ENCODE data around the gene STC2. TPM values are rescaled to one million over a fixed set of nuclear protein-coding genes. Genes with fewer than 3 reads are reported as not detected.
A peak's percentile ranks its signal among the peaks of the same experiment; 100 is the strongest.

STC2 gene
- total and polyA plus RNA-seq, 2 experiments from 2014 or later, result 27.3 to 132 TPM

DNA sequence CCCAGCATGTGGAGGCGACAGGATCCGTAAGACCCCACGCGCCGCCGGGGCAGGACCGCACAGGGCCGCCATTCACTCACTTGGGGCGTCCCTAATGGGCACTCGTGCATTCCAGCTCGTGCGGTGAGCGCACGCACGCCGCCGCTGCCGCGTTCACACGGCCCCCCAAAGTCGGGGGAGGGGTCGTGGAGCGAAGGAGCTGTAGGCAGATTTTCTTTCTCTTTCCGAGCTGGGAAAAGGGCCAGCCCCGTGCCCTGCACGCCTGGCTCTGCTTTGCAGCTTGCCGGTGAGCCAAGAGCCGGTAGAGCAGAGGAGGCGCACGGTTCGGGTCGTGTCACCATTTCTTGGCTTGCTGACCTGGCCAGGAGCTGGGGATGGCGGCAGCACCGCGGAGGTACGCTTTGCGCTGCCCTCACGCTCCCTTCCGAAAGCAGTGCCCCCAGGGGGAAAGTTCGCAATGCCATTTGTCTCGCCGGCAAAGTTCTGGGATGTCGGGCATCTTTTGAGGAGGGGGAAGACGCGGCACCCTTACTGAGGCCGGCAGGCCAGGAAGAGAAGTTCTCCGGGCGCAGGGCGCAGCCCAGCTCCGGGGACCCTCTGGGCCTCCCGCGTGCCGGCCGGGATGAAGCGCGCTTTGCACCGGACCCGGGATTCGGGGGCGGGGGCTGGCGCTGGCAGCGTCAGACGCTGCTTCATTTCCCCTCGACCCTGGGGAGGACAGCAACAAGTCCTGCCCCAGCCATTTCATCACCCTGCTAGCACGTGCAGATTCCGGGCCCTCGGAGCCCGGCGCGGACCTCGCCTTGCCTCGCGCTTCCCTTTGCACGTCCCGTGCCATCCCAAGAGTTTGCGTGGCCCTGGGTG lies 898 bp downstream of the STC2 start:
- H4K20me1 ChIP-seq (replicated peaks; ENCODE audit: insufficient read depth), result peaks cover 42% of the 10 kb centered on the region
- no peaks in the 10 kb centered on the region for H3K9me2 ChIP-seq (ENCODE audit: insufficient read depth)
- Mint-ChIP-seq H3K27me3 (ENCODE audit: insufficient read depth, low read depth, poor library complexity) (peaks cover 38% of the 10 kb centered on the region), H3K4me3 (peak overlapping the region; percentile 96), H3K36me3 (ENCODE audit: low read depth) (peaks cover 68% of the 10 kb centered on the region), H3K9me3 (peaks cover 6% of the 10 kb centered on the region), H3K4me1 (peaks cover 55% of the 10 kb centered on the region), H3K27ac (peak overlapping the region; percentile 87)
- peaks cover 8% of the 10 kb centered on the region for H3K27me3 ChIP-seq (ENCODE audit: insufficient read depth)
- TF ChIP-seq, protein P1, sequence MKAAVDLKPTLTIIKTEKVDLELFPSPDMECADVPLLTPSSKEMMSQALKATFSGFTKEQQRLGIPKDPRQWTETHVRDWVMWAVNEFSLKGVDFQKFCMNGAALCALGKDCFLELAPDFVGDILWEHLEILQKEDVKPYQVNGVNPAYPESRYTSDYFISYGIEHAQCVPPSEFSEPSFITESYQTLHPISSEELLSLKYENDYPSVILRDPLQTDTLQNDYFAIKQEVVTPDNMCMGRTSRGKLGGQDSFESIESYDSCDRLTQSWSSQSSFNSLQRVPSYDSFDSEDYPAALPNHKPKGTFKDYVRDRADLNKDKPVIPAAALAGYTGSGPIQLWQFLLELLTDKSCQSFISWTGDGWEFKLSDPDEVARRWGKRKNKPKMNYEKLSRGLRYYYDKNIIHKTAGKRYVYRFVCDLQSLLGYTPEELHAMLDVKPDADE (IDR thresholded peaks at IDR 0.05), result no peak
- TF ChIP-seq EZH2phosphoT487 (IDR thresholded peaks at IDR 0.05; ENCODE audit: unreplicated experiment) (no peak), POLR2AphosphoS5 (IDR thresholded peaks at IDR 0.05; ENCODE audit: low read depth) (no peak; the same call in 1 of the 2 replicates), JUNB (IDR thresholded peaks at IDR 0.05; ENCODE audit: unreplicated experiment) (no peak), ZNF114 (CRISPR knock-in tag; IDR thresholded peaks at IDR 0.05) (no peak), NANOG (IDR thresholded peaks at IDR 0.05; ENCODE audit: borderline replicate concordance) (no peak), CREB1 (CRISPR knock-in tag; IDR thresholded peaks at IDR 0.05; ENCODE audit: low read depth) (no peak), EZH2 (IDR thresholded peaks at IDR 0.05; ENCODE audit: low read depth, unreplicated experiment) (no peak), ZNF331 (CRISPR knock-in tag; IDR thresholded peaks at IDR 0.05; ENCODE audit: low read depth) (no peak), STAT1 (IDR thresholded peaks at IDR 0.05; ENCODE audit: unreplicated experiment) (no peak)
- TF ChIP-seq, protein P2, sequence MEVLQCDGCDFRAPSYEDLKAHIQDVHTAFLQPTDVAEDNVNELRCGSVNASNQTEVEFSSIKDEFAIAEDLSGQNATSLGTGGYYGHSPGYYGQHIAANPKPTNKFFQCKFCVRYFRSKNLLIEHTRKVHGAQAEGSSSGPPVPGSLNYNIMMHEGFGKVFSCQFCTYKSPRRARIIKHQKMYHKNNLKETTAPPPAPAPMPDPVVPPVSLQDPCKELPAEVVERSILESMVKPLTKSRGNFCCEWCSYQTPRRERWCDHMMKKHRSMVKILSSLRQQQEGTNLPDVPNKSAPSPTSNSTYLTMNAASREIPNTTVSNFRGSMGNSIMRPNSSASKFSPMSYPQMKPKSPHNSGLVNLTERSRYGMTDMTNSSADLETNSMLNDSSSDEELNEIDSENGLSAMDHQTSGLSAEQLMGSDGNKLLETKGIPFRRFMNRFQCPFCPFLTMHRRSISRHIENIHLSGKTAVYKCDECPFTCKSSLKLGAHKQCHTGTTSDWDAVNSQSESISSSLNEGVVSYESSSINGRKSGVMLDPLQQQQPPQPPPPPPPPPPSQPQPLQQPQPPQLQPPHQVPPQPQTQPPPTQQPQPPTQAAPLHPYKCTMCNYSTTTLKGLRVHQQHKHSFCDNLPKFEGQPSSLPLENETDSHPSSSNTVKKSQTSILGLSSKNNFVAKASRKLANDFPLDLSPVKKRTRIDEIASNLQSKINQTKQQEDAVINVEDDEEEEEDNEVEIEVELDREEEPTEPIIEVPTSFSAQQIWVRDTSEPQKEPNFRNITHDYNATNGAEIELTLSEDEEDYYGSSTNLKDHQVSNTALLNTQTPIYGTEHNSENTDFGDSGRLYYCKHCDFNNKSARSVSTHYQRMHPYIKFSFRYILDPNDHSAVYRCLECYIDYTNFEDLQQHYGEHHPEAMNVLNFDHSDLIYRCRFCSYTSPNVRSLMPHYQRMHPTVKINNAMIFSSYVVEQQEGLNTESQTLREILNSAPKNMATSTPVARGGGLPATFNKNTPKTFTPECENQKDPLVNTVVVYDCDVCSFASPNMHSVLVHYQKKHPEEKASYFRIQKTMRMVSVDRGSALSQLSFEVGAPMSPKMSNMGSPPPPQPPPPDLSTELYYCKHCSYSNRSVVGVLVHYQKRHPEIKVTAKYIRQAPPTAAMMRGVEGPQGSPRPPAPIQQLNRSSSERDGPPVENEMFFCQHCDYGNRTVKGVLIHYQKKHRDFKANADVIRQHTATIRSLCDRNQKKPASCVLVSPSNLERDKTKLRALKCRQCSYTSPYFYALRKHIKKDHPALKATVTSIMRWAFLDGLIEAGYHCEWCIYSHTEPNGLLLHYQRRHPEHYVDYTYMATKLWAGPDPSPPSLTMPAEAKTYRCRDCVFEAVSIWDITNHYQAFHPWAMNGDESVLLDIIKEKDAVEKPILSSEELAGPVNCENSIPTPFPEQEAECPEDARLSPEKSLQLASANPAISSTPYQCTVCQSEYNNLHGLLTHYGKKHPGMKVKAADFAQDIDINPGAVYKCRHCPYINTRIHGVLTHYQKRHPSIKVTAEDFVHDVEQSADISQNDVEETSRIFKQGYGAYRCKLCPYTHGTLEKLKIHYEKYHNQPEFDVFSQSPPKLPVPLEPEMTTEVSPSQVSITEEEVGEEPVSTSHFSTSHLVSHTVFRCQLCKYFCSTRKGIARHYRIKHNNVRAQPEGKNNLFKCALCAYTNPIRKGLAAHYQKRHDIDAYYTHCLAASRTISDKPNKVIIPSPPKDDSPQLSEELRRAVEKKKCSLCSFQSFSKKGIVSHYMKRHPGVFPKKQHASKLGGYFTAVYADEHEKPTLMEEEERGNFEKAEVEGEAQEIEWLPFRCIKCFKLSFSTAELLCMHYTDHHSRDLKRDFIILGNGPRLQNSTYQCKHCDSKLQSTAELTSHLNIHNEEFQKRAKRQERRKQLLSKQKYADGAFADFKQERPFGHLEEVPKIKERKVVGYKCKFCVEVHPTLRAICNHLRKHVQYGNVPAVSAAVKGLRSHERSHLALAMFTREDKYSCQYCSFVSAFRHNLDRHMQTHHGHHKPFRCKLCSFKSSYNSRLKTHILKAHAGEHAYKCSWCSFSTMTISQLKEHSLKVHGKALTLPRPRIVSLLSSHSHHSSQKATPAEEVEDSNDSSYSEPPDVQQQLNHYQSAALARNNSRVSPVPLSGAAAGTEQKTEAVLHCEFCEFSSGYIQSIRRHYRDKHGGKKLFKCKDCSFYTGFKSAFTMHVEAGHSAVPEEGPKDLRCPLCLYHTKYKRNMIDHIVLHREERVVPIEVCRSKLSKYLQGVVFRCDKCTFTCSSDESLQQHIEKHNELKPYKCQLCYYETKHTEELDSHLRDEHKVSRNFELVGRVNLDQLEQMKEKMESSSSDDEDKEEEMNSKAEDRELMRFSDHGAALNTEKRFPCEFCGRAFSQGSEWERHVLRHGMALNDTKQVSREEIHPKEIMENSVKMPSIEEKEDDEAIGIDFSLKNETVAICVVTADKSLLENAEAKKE (CRISPR knock-in tag; IDR thresholded peaks at IDR 0.05), result no peak
- TF ChIP-seq, protein P3, sequence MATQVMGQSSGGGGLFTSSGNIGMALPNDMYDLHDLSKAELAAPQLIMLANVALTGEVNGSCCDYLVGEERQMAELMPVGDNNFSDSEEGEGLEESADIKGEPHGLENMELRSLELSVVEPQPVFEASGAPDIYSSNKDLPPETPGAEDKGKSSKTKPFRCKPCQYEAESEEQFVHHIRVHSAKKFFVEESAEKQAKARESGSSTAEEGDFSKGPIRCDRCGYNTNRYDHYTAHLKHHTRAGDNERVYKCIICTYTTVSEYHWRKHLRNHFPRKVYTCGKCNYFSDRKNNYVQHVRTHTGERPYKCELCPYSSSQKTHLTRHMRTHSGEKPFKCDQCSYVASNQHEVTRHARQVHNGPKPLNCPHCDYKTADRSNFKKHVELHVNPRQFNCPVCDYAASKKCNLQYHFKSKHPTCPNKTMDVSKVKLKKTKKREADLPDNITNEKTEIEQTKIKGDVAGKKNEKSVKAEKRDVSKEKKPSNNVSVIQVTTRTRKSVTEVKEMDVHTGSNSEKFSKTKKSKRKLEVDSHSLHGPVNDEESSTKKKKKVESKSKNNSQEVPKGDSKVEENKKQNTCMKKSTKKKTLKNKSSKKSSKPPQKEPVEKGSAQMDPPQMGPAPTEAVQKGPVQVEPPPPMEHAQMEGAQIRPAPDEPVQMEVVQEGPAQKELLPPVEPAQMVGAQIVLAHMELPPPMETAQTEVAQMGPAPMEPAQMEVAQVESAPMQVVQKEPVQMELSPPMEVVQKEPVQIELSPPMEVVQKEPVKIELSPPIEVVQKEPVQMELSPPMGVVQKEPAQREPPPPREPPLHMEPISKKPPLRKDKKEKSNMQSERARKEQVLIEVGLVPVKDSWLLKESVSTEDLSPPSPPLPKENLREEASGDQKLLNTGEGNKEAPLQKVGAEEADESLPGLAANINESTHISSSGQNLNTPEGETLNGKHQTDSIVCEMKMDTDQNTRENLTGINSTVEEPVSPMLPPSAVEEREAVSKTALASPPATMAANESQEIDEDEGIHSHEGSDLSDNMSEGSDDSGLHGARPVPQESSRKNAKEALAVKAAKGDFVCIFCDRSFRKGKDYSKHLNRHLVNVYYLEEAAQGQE (IDR thresholded peaks at IDR 0.05; ENCODE audit: unreplicated experiment), result no peak
- TF ChIP-seq, protein P4, sequence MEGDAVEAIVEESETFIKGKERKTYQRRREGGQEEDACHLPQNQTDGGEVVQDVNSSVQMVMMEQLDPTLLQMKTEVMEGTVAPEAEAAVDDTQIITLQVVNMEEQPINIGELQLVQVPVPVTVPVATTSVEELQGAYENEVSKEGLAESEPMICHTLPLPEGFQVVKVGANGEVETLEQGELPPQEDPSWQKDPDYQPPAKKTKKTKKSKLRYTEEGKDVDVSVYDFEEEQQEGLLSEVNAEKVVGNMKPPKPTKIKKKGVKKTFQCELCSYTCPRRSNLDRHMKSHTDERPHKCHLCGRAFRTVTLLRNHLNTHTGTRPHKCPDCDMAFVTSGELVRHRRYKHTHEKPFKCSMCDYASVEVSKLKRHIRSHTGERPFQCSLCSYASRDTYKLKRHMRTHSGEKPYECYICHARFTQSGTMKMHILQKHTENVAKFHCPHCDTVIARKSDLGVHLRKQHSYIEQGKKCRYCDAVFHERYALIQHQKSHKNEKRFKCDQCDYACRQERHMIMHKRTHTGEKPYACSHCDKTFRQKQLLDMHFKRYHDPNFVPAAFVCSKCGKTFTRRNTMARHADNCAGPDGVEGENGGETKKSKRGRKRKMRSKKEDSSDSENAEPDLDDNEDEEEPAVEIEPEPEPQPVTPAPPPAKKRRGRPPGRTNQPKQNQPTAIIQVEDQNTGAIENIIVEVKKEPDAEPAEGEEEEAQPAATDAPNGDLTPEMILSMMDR (conservative IDR thresholded peaks at IDR 0.05; ENCODE audit: low read depth in 2 of 2), result no peak
- H2AFZ ChIP-seq, result no peak overlapping the region
- no peak for DNase-seq (ENCODE audit: low spot score)
- peaks cover 17% of the 10 kb centered on the region for H3F3A ChIP-seq (replicated peaks; ENCODE audit: low read depth)
- H3K4me1 ChIP-seq (ENCODE audit: insufficient read depth), result peaks cover 25% of the 10 kb centered on the region
- peaks cover 27% of the 10 kb centered on the region for H3K36me3 ChIP-seq (ENCODE audit: insufficient read depth)
- peaks cover 59% of the 10 kb centered on the region for H3K79me2 ChIP-seq (replicated peaks; ENCODE audit: insufficient read depth)
- peak; percentile 2 for ATAC-seq
- H3K4me2 ChIP-seq, result peak overlapping the region; percentile 90
- no peak overlapping the region for H3K27ac ChIP-seq (ENCODE audit: low read depth)
- H3K4me3 ChIP-seq, result peak overlapping the region; percentile 99

Measured in GM23338 (cell line).